Measurements from ENCODE around the gene DNAJC5. TPM values are rescaled to one million over a fixed set of nuclear protein-coding genes. Genes with fewer than 3 reads are reported as not detected.
"Not testable (repeated sequence)": the region's sequence is repeated elsewhere in the genome, so short reads cannot be mapped to it uniquely, and the experiment has no call there.

Gene DNAJC5
- polyA plus RNA-seq, 4 donors, result 26.5 to 38.5 (median 32.2) TPM

DNA sequence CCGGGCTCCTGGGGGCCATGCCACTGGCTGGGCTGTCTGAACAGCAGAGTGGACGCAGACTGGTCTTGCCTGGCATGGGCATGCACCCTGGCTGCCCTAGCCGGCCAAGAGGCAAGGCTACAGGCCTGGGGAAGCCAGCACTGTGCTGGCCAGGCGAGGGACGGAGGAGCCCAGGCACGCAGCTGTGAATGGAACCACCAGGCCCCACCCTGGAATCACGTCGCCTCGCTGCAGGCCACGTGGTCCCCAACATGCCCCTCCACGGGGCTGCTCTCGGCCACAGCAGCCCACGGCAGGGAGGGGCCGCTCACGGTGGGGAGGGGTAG is 57.2 kb downstream of the DNAJC5 start:
- no peak for DNase-seq (ENCODE audit: low read depth in 4 of 4, low spot score in 2 of 4)

- DNase-seq (ENCODE audit: low read depth in 4 of 4, low spot score in 2 of 4), result no peak
Observed at GRCh38 chr20:63952769-63953168, 57.8 kb downstream of the DNAJC5 start.

- no peak for DNase-seq (ENCODE audit: low read depth in 4 of 4, low spot score in 2 of 4)
Observed at GRCh38 chr20:63953764-63954429, 59.0 kb downstream of the DNAJC5 start.

- no peak for DNase-seq (ENCODE audit: low read depth in 4 of 4, low spot score in 2 of 4)
Observed at GRCh38 chr20:63955281-63955826, 60.4 kb downstream of the DNAJC5 start.

- DNase-seq (ENCODE audit: low read depth in 4 of 4, low spot score in 2 of 4), result peak in 1 of 4 donors; percentile 80
Observed at GRCh38 chr20:63955827-63956663, 61.1 kb downstream of the DNAJC5 start, which contains the start of gene UCKL1. Gene UCKL1, minus strand, starts transcription at chr20:63956416. Its CDS starts 44 bp downstream, at chr20:63956372.

- no peak for DNase-seq (ENCODE audit: low read depth in 4 of 4, low spot score in 2 of 4)
Observed at GRCh38 chr20:63956664-63957003, 61.7 kb downstream of the DNAJC5 start.

- no peak for DNase-seq (ENCODE audit: low read depth in 4 of 4, low spot score in 2 of 4)
Observed at GRCh38 chr20:63957004-63957689, 62.2 kb downstream of the DNAJC5 start.

DNA sequence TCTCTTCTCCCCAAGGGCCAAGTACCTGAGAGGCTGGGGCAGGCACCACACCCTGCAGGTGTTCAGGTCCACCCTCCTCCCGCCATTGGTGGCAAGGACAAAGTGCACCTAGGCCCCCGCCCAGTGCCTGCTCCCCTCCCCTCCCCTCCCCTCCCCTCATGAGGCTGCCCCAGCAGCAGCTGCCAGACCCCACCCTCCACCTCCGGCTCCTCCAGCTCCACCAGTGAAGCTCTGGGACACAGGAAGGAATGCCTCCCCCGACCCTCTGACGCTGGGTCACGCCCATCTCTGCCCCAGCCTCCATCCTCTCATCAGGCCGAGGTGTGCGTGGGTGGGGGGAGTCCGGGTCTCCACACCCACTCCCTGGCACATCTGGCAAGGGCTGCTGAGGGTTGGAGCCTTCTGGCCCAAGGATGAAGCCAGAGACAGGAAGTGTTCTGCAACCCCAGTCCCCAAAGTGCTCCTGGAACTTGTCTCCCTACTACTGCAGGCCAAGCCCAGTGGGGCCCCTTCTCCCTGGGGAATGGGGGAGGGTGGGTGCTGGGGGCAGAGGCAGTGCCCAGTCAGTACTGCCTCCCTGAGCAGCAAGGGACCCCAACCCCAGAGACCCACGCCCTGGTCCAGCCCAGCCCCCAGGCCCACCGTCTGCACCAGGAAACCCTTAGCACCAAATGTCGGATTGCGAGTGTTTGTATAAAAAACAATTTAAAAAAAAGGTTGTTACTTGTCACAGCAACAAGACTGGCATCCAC is 62.9 kb downstream of the DNAJC5 start:
- DNase-seq (ENCODE audit: low read depth in 4 of 4, low spot score in 2 of 4), result no peak

GRCh38 chr20:63958471-63958870 is 63.5 kb downstream of the DNAJC5 start:
- no peak for DNase-seq (ENCODE audit: low read depth in 4 of 4, low spot score in 2 of 4)

GRCh38 chr20:63958964-63959698 is 64.2 kb downstream of the DNAJC5 start:
- DNase-seq (ENCODE audit: low read depth in 4 of 4, low spot score in 2 of 4), result no peak

GRCh38 chr20:63959699-63960075 is 64.8 kb downstream of the DNAJC5 start:
- no peak for DNase-seq (ENCODE audit: low read depth in 4 of 4, low spot score in 2 of 4)

- not testable (repeated sequence) for DNase-seq (ENCODE audit: low read depth in 4 of 4, low spot score in 2 of 4)
Observed at GRCh38 chr20:63960654-63961621, 66.0 kb downstream of the DNAJC5 start.

- no peak for DNase-seq (ENCODE audit: low read depth in 4 of 4, low spot score in 2 of 4)
Observed at GRCh38 chr20:63961664-63962425, 66.9 kb downstream of the DNAJC5 start.

DNA sequence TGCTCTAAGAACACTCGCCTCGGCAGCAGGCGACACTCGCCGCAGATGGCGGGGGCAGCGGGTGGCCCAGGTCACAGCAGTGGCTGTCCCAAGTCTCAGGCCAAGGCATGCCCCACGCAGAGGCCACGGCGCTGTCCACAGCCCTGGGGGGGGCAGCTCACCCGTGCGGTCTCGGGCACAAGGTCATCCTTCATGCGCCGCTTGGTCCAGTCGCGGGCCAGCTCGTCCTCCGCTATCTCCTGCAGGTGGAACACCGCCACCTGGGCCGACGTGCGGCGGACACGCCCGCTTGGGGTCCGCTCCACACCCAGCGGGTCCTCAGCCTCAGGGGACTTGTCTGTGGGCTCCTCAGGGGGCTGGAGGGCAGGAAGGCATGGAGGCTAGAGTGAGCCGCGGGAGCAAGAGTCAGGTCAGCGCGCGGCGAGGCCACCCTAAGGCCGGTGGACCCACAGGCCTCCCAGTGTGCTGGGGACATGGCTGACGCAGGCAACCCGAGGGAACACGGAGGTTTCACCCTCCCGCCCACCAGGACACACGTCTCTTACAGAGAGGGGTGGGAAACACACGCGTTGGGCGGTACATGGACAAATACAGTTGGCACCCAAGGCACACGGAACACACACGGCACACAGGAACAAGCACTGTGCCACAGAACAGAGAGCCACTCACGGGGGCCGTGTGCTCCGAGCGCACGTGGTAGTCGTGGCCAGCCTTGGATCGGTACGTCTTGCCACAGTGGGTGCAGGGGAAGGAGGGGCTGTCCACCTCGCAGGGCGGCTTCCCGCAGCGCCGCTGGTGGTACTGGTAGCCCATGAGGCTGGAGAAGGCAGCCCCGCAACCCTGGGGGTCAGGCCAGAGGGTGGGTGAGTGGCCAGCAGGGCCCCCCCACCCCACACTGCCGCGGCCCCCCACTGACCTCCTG is 67.8 kb downstream of the DNAJC5 start:
- DNase-seq (ENCODE audit: low read depth in 4 of 4, low spot score in 2 of 4), result no peak

- no peak for DNase-seq (ENCODE audit: low read depth in 4 of 4, low spot score in 2 of 4)
Observed at GRCh38 chr20:63963348-63963741, 68.4 kb downstream of the DNAJC5 start.

- DNase-seq (ENCODE audit: low read depth in 4 of 4, low spot score in 2 of 4), result no peak
Observed at GRCh38 chr20:63963784-63964301, 68.9 kb downstream of the DNAJC5 start.

- DNase-seq (ENCODE audit: low read depth in 4 of 4, low spot score in 2 of 4), result no peak
Observed at GRCh38 chr20:63964412-63964811, 69.5 kb downstream of the DNAJC5 start.
